NT2/D1 (cell line): ENCODE results near the gene KIAA1217.

Experiments
- SUZ12 ChIP-seq: IDR thresholded peaks from 2 replicates; pipeline ENCODE4 v1.6.1; 2011; ENCODE audit not compliant: insufficient read length, insufficient read depth; ENCODE audit errors: extremely low read depth
- YY1 ChIP-seq: IDR thresholded peaks from 2 replicates; pipeline ENCODE4 v1.6.1; 2011; ENCODE audit not compliant: insufficient read length, insufficient read depth
- ZNF274 ChIP-seq: IDR thresholded peaks from 2 replicates; pipeline ENCODE4 v1.6.1; 2011; ENCODE audit warnings: mild to moderate bottlenecking, low read depth, low read length

DNA sequence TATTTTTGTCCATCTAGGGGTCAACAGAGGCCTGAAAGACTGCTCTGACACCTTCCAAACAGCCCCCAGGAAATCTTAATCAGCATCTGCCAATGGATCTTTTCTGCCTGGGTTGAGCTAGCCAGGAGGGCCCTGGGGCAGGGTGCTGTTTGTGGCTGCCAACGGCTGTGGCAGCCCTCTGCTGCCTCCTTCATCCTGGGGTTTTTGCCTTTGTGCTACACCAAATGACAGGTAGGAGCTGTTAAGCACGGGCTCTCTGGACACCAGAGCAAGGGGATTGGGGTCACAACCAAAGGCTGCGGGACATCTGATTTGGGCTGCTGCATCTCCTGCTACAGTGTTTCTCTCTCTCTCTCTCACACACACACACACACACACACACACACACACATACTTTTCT lies 2.0 kb upstream of the KIAA1217 start:
- TF ChIP-seq SUZ12: no peak
- no peak for TF ChIP-seq YY1
- TF ChIP-seq ZNF274: no peak
